ENCODE measurements around the gene EIF4ENIF1.

GRCh38 chr22:31474743-31475142 is 14.9 kb downstream of the EIF4ENIF1 start:
- TF ChIP-seq, protein P1, sequence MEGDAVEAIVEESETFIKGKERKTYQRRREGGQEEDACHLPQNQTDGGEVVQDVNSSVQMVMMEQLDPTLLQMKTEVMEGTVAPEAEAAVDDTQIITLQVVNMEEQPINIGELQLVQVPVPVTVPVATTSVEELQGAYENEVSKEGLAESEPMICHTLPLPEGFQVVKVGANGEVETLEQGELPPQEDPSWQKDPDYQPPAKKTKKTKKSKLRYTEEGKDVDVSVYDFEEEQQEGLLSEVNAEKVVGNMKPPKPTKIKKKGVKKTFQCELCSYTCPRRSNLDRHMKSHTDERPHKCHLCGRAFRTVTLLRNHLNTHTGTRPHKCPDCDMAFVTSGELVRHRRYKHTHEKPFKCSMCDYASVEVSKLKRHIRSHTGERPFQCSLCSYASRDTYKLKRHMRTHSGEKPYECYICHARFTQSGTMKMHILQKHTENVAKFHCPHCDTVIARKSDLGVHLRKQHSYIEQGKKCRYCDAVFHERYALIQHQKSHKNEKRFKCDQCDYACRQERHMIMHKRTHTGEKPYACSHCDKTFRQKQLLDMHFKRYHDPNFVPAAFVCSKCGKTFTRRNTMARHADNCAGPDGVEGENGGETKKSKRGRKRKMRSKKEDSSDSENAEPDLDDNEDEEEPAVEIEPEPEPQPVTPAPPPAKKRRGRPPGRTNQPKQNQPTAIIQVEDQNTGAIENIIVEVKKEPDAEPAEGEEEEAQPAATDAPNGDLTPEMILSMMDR (IDR thresholded peaks at IDR 0.05) = no peak
- no peak for TF ChIP-seq POLR2A (IDR thresholded peaks at IDR 0.05)

All from adrenal gland (tissue), 5 donors.